ENCODE measurements around the gene NAA35. TPM values are rescaled to one million over a fixed set of nuclear protein-coding genes. Genes with fewer than 3 reads are reported as not detected.

NAA35 gene
- total and polyA plus RNA-seq, 2 of the 8 experiments (the other 6 are each of a cell fraction or from before 2014, with no cell fraction given): 12.9 to 35.2 TPM

DNA sequence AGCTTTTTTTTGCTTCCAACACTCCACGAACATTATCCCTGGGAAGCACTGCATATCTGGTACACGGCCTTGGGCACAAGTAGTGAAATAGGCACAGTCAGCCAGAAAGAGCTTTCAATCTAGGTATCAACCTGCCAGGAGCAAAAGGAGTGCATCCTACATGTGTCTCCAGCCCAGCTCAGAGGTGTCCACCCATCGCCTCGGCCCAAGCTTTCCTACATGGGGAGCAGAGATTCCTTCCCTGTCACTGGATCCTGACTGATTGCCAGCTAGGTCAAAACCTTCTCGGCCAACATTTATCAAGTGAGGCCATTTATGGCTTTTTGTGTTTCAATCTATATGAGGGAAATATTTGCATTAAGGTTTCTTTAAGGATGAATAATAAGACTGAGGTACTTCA is 102.6 kb downstream of the NAA35 start (continued):
- TF ChIP-seq, protein P1, sequence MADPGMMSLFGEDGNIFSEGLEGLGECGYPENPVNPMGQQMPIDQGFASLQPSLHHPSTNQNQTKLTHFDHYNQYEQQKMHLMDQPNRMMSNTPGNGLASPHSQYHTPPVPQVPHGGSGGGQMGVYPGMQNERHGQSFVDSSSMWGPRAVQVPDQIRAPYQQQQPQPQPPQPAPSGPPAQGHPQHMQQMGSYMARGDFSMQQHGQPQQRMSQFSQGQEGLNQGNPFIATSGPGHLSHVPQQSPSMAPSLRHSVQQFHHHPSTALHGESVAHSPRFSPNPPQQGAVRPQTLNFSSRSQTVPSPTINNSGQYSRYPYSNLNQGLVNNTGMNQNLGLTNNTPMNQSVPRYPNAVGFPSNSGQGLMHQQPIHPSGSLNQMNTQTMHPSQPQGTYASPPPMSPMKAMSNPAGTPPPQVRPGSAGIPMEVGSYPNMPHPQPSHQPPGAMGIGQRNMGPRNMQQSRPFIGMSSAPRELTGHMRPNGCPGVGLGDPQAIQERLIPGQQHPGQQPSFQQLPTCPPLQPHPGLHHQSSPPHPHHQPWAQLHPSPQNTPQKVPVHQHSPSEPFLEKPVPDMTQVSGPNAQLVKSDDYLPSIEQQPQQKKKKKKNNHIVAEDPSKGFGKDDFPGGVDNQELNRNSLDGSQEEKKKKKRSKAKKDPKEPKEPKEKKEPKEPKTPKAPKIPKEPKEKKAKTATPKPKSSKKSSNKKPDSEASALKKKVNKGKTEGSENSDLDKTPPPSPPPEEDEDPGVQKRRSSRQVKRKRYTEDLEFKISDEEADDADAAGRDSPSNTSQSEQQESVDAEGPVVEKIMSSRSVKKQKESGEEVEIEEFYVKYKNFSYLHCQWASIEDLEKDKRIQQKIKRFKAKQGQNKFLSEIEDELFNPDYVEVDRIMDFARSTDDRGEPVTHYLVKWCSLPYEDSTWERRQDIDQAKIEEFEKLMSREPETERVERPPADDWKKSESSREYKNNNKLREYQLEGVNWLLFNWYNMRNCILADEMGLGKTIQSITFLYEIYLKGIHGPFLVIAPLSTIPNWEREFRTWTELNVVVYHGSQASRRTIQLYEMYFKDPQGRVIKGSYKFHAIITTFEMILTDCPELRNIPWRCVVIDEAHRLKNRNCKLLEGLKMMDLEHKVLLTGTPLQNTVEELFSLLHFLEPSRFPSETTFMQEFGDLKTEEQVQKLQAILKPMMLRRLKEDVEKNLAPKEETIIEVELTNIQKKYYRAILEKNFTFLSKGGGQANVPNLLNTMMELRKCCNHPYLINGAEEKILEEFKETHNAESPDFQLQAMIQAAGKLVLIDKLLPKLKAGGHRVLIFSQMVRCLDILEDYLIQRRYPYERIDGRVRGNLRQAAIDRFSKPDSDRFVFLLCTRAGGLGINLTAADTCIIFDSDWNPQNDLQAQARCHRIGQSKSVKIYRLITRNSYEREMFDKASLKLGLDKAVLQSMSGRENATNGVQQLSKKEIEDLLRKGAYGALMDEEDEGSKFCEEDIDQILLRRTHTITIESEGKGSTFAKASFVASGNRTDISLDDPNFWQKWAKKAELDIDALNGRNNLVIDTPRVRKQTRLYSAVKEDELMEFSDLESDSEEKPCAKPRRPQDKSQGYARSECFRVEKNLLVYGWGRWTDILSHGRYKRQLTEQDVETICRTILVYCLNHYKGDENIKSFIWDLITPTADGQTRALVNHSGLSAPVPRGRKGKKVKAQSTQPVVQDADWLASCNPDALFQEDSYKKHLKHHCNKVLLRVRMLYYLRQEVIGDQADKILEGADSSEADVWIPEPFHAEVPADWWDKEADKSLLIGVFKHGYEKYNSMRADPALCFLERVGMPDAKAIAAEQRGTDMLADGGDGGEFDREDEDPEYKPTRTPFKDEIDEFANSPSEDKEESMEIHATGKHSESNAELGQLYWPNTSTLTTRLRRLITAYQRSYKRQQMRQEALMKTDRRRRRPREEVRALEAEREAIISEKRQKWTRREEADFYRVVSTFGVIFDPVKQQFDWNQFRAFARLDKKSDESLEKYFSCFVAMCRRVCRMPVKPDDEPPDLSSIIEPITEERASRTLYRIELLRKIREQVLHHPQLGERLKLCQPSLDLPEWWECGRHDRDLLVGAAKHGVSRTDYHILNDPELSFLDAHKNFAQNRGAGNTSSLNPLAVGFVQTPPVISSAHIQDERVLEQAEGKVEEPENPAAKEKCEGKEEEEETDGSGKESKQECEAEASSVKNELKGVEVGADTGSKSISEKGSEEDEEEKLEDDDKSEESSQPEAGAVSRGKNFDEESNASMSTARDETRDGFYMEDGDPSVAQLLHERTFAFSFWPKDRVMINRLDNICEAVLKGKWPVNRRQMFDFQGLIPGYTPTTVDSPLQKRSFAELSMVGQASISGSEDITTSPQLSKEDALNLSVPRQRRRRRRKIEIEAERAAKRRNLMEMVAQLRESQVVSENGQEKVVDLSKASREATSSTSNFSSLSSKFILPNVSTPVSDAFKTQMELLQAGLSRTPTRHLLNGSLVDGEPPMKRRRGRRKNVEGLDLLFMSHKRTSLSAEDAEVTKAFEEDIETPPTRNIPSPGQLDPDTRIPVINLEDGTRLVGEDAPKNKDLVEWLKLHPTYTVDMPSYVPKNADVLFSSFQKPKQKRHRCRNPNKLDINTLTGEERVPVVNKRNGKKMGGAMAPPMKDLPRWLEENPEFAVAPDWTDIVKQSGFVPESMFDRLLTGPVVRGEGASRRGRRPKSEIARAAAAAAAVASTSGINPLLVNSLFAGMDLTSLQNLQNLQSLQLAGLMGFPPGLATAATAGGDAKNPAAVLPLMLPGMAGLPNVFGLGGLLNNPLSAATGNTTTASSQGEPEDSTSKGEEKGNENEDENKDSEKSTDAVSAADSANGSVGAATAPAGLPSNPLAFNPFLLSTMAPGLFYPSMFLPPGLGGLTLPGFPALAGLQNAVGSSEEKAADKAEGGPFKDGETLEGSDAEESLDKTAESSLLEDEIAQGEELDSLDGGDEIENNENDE (IDR thresholded peaks at IDR 0.05; ENCODE audit: insufficient replicate concordance, low read length): no peak
- TF ChIP-seq EGR1 (IDR thresholded peaks at IDR 0.05; ENCODE audit: borderline replicate concordance, low read depth, low read length) (no peak), CBX8 (IDR thresholded peaks at IDR 0.05; ENCODE audit: borderline replicate concordance, low read depth, low read length) (no peak), CHD2 (IDR thresholded peaks at IDR 0.05; ENCODE audit: low read length) (no peak)
- TF ChIP-seq, protein P2, sequence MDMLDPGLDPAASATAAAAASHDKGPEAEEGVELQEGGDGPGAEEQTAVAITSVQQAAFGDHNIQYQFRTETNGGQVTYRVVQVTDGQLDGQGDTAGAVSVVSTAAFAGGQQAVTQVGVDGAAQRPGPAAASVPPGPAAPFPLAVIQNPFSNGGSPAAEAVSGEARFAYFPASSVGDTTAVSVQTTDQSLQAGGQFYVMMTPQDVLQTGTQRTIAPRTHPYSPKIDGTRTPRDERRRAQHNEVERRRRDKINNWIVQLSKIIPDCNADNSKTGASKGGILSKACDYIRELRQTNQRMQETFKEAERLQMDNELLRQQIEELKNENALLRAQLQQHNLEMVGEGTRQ (IDR thresholded peaks at IDR 0.05; ENCODE audit: low read length): no peak
